ENCODE data around the gene UCK1. TPM values are rescaled to one million over a fixed set of nuclear protein-coding genes. Genes with fewer than 3 reads are reported as not detected.

UCK1 gene
- 21.6 TPM for polyA plus RNA-seq (2013, experiment 1 of 2; ENCODE audit: insufficient read length)
- polyA plus RNA-seq (2013, experiment 2 of 2; ENCODE audit: insufficient read length): 24.2 TPM

GRCh38 chr9:131530920-131531832 lies at the start of gene UCK1:
UCK1 (minus strand) TSS chr9:131531263; CDS start chr9:131531174, 89 bp downstream.
- peak; percentile 80 for DNase-seq

- DNase-seq: no peak
These were observed 49.3 kb upstream of the UCK1 start for GRCh38 chr9:131580358-131580757.

- no peak for DNase-seq
These were observed 48.7 kb upstream of the UCK1 start for GRCh38 chr9:131579789-131580211.

- DNase-seq: no peak
These were observed 47.9 kb upstream of the UCK1 start for GRCh38 chr9:131578731-131579504.

- no peak for DNase-seq
These were observed 47.0 kb upstream of the UCK1 start for GRCh38 chr9:131578021-131578420.

GRCh38 chr9:131577005-131578000 lies 46.2 kb upstream of the UCK1 start:
- DNase-seq: no peak

- DNase-seq: no peak
These were observed 45.1 kb upstream of the UCK1 start for GRCh38 chr9:131575946-131576853.

GRCh38 chr9:131574730-131575640 lies 43.9 kb upstream of the UCK1 start:
- DNase-seq: no peak

- no peak for DNase-seq
These were observed 36.8 kb upstream of the UCK1 start for GRCh38 chr9:131567910-131568309.

- no peak for DNase-seq
These were observed 35.1 kb upstream of the UCK1 start for GRCh38 chr9:131566158-131566557.

- no peak for DNase-seq
These were observed 34.3 kb upstream of the UCK1 start for GRCh38 chr9:131565369-131565768.

GRCh38 chr9:131562032-131562959 lies 31.2 kb upstream of the UCK1 start:
- peak; percentile 26 for DNase-seq

- DNase-seq: no peak
These were observed 28.4 kb upstream of the UCK1 start for GRCh38 chr9:131559421-131560000.

- DNase-seq: no peak
These were observed 26.9 kb upstream of the UCK1 start for GRCh38 chr9:131557855-131558548.

GRCh38 chr9:131555841-131556673 lies 25.0 kb upstream of the UCK1 start:
- no peak for DNase-seq

GRCh38 chr9:131554843-131555351 lies 23.8 kb upstream of the UCK1 start:
- no peak for DNase-seq

Measured in fibroblast of skin of abdomen (primary cell).